Measurements from ENCODE around the gene APBB2. TPM values are rescaled to one million over a fixed set of nuclear protein-coding genes. Genes with fewer than 3 reads are reported as not detected.

The APBB2 gene
- total RNA-seq, 1 experiment from 2014 or later = 46.0 TPM

- no peaks in the 10 kb centered on the region for H3K9me3 ChIP-seq (ENCODE audit: insufficient read depth, low read depth)
- intact Hi-C loops (cut with micrococcal nuclease; ENCODE audit: unreplicated experiment) = no loop called here
- H3K27ac ChIP-seq = no peak overlapping the region
- BruUV-seq (replicated peaks) = no TSS peak
- H2AFZ ChIP-seq = no peak overlapping the region
- no peak overlapping the region for H3K4me2 ChIP-seq
- 0 out of 2 replicates have a peak, but pooled peaks cover under 1% of the 10 kb centered on the region for H3F3A ChIP-seq (ENCODE audit: insufficient read depth, low read depth)
- TF ChIP-seq EZH2 (IDR thresholded peaks at IDR 0.05; ENCODE audit: low read depth) = no peak
- TF ChIP-seq, protein P1, sequence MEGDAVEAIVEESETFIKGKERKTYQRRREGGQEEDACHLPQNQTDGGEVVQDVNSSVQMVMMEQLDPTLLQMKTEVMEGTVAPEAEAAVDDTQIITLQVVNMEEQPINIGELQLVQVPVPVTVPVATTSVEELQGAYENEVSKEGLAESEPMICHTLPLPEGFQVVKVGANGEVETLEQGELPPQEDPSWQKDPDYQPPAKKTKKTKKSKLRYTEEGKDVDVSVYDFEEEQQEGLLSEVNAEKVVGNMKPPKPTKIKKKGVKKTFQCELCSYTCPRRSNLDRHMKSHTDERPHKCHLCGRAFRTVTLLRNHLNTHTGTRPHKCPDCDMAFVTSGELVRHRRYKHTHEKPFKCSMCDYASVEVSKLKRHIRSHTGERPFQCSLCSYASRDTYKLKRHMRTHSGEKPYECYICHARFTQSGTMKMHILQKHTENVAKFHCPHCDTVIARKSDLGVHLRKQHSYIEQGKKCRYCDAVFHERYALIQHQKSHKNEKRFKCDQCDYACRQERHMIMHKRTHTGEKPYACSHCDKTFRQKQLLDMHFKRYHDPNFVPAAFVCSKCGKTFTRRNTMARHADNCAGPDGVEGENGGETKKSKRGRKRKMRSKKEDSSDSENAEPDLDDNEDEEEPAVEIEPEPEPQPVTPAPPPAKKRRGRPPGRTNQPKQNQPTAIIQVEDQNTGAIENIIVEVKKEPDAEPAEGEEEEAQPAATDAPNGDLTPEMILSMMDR (conservative IDR thresholded peaks at IDR 0.05) = no peak
- no peaks in the 10 kb centered on the region for H3K27me3 ChIP-seq (ENCODE audit: insufficient read depth, low read depth)
- no peak overlapping the region for H3K4me3 ChIP-seq
- POLR2A ChIA-PET (ENCODE audit: unreplicated experiment) = no interaction called here
- no peaks in the 10 kb centered on the region for H3K36me3 ChIP-seq (ENCODE audit: low read depth)
- CTCF ChIA-PET = no interaction called here
- H3K9me2 ChIP-seq (ENCODE audit: insufficient read depth) = no peaks in the 10 kb centered on the region
- no peak for DNase-seq
- no peaks in the 10 kb centered on the region for H4K20me1 ChIP-seq (ENCODE audit: insufficient read depth)
- no peaks in the 10 kb centered on the region for H3K4me1 ChIP-seq (replicated peaks; ENCODE audit: insufficient read depth)
- H3K79me2 ChIP-seq (ENCODE audit: low read depth) = no peaks in the 10 kb centered on the region
Observed at GRCh38 chr4:41103657-41104056, 110.7 kb downstream of the APBB2 start.

GRCh38 chr4:41102414-41103092 is 111.8 kb downstream of the APBB2 start:
- Histone ChIP-seq H3F3A (ENCODE audit: insufficient read depth, low read depth) (0 out of 2 replicates have a peak, but pooled peaks cover 3% of the 10 kb centered on the region), H3K36me3 (ENCODE audit: low read depth) (no peaks in the 10 kb centered on the region), H3K4me1 (replicated peaks; ENCODE audit: insufficient read depth) (no peaks in the 10 kb centered on the region), H3K4me2 (no peak overlapping the region), H2AFZ (no peak overlapping the region), H3K27me3 (ENCODE audit: insufficient read depth, low read depth) (no peaks in the 10 kb centered on the region), H3K4me3 (no peak overlapping the region), H3K79me2 (ENCODE audit: low read depth) (no peaks in the 10 kb centered on the region), H3K9me2 (ENCODE audit: insufficient read depth) (no peaks in the 10 kb centered on the region), H4K20me1 (ENCODE audit: insufficient read depth) (no peaks in the 10 kb centered on the region), H3K27ac (no peak overlapping the region), H3K9me3 (ENCODE audit: insufficient read depth, low read depth) (no peaks in the 10 kb centered on the region)
- POLR2A ChIA-PET (ENCODE audit: unreplicated experiment) = no interaction called here
- no peak for DNase-seq
- intact Hi-C loops (cut with micrococcal nuclease; ENCODE audit: unreplicated experiment) = no loop called here
- CTCF ChIA-PET = no interaction called here
- BruUV-seq (replicated peaks) = no TSS peak
- no peak for TF ChIP-seq EZH2 (IDR thresholded peaks at IDR 0.05; ENCODE audit: low read depth)
- TF ChIP-seq, protein P1 (conservative IDR thresholded peaks at IDR 0.05) = no peak

DNA sequence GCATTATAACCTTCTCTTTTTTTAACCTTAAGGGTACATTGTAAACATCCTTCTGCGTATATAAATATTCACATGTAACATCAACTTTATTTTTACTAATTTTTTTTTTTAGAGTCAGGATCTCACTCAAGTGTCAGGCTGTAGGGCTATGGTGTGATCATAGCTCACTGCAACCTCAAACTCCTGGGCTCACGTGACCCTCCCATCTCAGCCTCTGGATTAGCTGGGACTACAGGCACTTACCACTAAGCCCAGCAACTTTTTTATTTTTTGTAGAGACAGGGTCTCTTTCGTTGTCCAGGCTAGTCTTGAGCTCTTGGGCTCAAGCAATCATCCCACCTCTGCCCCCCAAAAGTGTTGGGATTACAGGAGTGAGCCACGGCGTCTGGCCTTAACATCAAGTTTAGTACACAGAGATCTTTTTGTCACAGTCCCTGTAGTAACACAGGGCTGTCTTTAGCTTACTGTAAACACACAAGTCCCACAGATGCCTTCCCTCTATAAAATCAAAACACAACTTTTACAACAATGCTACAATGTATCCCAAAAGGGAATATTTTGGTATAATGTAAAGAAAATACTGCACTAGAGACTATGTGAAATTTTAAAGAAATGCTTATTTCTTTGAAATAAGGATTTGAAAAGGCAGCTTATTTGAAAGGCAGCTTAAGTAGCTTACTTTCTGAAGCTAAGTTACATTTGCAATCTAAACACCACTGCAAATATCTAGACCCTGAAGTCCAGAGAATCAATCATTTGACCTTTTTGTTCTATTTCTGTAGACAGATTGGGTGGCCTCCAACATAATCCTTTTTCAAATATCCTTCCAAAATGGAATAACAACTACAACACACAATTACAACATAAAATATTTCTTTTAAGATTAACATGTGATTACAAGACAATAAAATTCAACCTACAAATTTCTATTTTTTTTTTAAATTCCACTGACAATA is 116.0 kb downstream of the APBB2 start:
- no peaks in the 10 kb centered on the region for H4K20me1 ChIP-seq (ENCODE audit: insufficient read depth)
- intact Hi-C loops (cut with micrococcal nuclease; ENCODE audit: unreplicated experiment) = no loop called here
- TF ChIP-seq, protein P1 (conservative IDR thresholded peaks at IDR 0.05) = no peak
- TF ChIP-seq EZH2 (IDR thresholded peaks at IDR 0.05; ENCODE audit: low read depth) = no peak
- H3K27ac ChIP-seq = no peak overlapping the region
- H3K4me1 ChIP-seq (replicated peaks; ENCODE audit: insufficient read depth) = no peaks in the 10 kb centered on the region
- ChIA-PET POLR2A (ENCODE audit: unreplicated experiment) (no interaction called here), CTCF (no interaction called here)
- H3K9me3 ChIP-seq (ENCODE audit: insufficient read depth, low read depth) = no peaks in the 10 kb centered on the region
- H3F3A ChIP-seq (ENCODE audit: insufficient read depth, low read depth) = 0 out of 2 replicates have a peak, but pooled peaks cover 3% of the 10 kb centered on the region
- no peak overlapping the region for H3K4me3 ChIP-seq
- H3K79me2 ChIP-seq (ENCODE audit: low read depth) = no peaks in the 10 kb centered on the region
- H3K27me3 ChIP-seq (ENCODE audit: insufficient read depth, low read depth) = no peaks in the 10 kb centered on the region
- no TSS peak for BruUV-seq (replicated peaks)
- H3K9me2 ChIP-seq (ENCODE audit: insufficient read depth) = no peaks in the 10 kb centered on the region; the same call in 1 of the 2 replicates
- H3K4me2 ChIP-seq = no peak overlapping the region
- no peak for DNase-seq
- no peak overlapping the region for H2AFZ ChIP-seq
- no peaks in the 10 kb centered on the region for H3K36me3 ChIP-seq (ENCODE audit: low read depth)
